Measurements from ENCODE around the gene MRPL40. TPM values are rescaled to one million over a fixed set of nuclear protein-coding genes. Genes with fewer than 3 reads are reported as not detected.

MRPL40 gene
- total RNA-seq, 2 donors from 2014 or later, result 6.8 to 19.2 TPM

DNA sequence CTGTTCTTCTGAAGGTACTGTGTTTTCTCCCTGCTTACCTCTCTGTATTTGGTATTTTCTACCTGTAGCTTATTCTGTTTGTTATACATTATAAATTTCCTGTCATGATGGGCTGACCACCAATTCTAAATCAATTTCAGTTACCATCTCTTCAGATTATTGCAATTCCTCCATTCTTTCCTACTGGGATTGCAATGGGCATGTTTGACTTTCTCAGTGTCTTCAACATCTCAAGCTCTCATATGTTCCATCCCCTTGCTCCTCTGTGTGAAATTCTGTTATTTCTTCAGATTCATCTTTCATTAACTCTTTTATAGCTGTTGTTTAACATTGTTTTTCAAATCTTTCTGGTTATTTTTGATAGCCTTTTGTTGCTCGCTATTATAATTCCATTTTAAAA is 30.7 kb downstream of the MRPL40 start:
- peaks cover 41% of the 10 kb centered on the region for H3K36me3 ChIP-seq

DNA sequence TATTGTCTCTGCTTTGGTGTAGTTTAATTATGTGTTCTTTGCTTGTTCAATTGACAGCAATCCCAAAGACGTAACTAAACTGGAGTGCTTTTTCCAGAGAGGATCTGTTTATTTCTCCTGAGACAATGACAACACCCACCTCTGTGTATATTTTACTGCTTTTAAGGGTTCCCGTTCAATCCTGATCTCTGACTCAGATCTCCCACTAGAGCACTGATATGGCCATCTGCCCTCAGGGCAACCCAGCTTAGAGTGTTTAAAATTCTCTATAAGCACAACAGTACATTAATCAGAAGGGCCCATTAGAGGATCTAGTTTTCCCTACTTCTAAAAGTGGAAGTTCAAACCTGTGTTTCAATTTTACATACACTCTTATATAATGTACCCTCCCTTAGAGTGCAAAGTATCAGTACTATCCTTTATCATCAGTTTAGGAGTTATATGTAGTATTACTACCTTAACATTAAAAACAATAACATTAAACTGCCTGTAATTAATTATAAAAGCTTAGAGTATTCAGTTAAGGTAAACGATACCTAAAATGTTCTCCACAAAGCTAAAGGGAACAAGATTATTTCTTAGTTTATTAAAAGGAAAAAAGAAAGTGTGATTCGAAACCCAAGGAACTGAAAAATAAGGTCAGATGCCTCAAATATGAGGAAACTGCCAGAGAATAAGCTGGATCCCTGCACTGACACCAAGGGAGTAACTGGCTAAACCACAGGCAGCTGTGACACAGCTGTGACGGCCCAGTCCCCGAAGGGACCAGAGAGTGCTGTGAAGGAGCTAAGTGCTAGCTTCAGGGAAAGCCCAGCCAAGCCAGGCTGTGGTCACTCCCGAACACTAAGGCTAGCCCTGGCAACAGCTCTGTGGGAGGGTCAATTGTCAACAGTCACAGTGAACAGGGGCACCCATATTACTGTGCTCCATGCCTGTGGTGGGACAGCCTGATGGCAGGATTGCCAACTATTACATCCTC is 31.4 kb downstream of the MRPL40 start:
- Histone ChIP-seq H3K36me3 (peaks cover 48% of the 10 kb centered on the region), H3K27me3 (replicated peaks; ENCODE audit: insufficient read depth) (no peaks in the 10 kb centered on the region)

More for the DNA sequence above, 30.7 kb downstream of the MRPL40 start:
- H3K4me1 ChIP-seq (ENCODE audit: control insufficient read depth in 1 of 2, low read depth in 2 of 2), result no peaks in the 10 kb centered on the region
- H3K27me3 ChIP-seq (replicated peaks; ENCODE audit: insufficient read depth), result no peaks in the 10 kb centered on the region
- DNase-seq (ENCODE audit: low spot score), result no peak
- H3K27ac ChIP-seq, result no peak overlapping the region
- ATAC-seq (ENCODE audit: insufficient number of reproducible peaks, low FRiP score, low read depth), result no peak
- H3K4me3 ChIP-seq, result no peak overlapping the region
- TF ChIP-seq, protein P1, sequence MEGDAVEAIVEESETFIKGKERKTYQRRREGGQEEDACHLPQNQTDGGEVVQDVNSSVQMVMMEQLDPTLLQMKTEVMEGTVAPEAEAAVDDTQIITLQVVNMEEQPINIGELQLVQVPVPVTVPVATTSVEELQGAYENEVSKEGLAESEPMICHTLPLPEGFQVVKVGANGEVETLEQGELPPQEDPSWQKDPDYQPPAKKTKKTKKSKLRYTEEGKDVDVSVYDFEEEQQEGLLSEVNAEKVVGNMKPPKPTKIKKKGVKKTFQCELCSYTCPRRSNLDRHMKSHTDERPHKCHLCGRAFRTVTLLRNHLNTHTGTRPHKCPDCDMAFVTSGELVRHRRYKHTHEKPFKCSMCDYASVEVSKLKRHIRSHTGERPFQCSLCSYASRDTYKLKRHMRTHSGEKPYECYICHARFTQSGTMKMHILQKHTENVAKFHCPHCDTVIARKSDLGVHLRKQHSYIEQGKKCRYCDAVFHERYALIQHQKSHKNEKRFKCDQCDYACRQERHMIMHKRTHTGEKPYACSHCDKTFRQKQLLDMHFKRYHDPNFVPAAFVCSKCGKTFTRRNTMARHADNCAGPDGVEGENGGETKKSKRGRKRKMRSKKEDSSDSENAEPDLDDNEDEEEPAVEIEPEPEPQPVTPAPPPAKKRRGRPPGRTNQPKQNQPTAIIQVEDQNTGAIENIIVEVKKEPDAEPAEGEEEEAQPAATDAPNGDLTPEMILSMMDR (IDR thresholded peaks at IDR 0.05), result no peak
- no peaks in the 10 kb centered on the region for H3K9me3 ChIP-seq

DNA sequence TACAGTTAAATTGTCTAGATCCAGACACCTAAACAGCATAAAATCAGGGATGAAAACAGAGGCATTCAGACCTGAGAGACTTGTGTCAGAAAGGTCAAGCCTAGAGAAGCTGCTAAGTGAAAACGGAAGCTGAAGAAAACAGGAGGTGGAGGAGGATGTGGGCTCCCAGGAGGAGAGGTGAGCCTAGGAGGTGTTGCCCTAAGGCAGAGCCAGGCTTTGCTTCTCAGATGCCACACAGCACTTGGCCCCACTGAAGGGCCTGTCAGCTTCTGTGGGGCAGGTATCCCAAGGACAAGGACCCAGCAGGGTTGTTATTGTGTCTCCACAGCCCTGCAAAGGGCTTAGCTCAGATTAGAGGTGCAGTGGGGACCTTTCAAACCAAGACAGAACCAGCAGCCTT is 32.2 kb downstream of the MRPL40 start:
- no peak for DNase-seq (ENCODE audit: low spot score)
- TF ChIP-seq, protein P1 (IDR thresholded peaks at IDR 0.05), result no peak
- H3K4me3 ChIP-seq, result no peak overlapping the region
- no peak overlapping the region for H3K27ac ChIP-seq
- peaks cover 50% of the 10 kb centered on the region for H3K36me3 ChIP-seq
- H3K27me3 ChIP-seq (replicated peaks; ENCODE audit: insufficient read depth), result no peaks in the 10 kb centered on the region
- no peaks in the 10 kb centered on the region for H3K9me3 ChIP-seq
- no peaks in the 10 kb centered on the region for H3K4me1 ChIP-seq (ENCODE audit: control insufficient read depth in 1 of 2, low read depth in 2 of 2)
- no peak for ATAC-seq (ENCODE audit: insufficient number of reproducible peaks, low FRiP score, low read depth)

More for the DNA sequence above, 31.4 kb downstream of the MRPL40 start:
- TF ChIP-seq, protein P1 (IDR thresholded peaks at IDR 0.05), result no peak
- H3K4me3 ChIP-seq, result no peak overlapping the region
- no peaks in the 10 kb centered on the region for H3K9me3 ChIP-seq
- ATAC-seq (ENCODE audit: insufficient number of reproducible peaks, low FRiP score, low read depth), result no peak
- no peaks in the 10 kb centered on the region for H3K4me1 ChIP-seq (ENCODE audit: control insufficient read depth in 1 of 2, low read depth in 2 of 2)
- H3K27ac ChIP-seq, result no peak overlapping the region
- DNase-seq (ENCODE audit: low spot score), result no peak

DNA sequence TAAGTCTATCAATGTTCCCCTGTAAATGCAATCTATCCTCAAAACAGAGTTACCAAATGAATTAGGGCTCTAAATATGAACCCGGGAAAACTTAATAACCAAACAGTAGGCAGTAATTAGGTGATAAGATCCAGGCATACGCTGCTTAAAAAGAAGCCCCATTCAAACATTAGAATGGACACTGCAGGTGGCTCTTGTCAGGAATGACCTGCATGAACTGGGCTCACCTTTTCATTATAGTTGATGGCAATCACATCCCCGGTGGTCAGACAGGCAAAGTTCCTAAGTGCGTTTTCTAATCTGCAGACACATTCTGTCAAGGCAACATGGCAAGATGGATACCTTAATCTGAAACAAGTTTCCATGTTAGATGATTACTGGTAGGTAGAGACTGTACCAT is 32.6 kb downstream of the MRPL40 start:
- ATAC-seq (ENCODE audit: insufficient number of reproducible peaks, low FRiP score, low read depth) (no peak), DNase-seq (ENCODE audit: low spot score) (no peak)
- Histone ChIP-seq H3K9me3 (no peaks in the 10 kb centered on the region), H3K27ac (no peak overlapping the region), H3K4me3 (no peak overlapping the region), H3K27me3 (replicated peaks; ENCODE audit: insufficient read depth) (no peaks in the 10 kb centered on the region), H3K36me3 (peaks cover 55% of the 10 kb centered on the region), H3K4me1 (ENCODE audit: control insufficient read depth in 1 of 2, low read depth in 2 of 2) (no peaks in the 10 kb centered on the region)
- TF ChIP-seq, protein P1 (IDR thresholded peaks at IDR 0.05), result no peak

DNA sequence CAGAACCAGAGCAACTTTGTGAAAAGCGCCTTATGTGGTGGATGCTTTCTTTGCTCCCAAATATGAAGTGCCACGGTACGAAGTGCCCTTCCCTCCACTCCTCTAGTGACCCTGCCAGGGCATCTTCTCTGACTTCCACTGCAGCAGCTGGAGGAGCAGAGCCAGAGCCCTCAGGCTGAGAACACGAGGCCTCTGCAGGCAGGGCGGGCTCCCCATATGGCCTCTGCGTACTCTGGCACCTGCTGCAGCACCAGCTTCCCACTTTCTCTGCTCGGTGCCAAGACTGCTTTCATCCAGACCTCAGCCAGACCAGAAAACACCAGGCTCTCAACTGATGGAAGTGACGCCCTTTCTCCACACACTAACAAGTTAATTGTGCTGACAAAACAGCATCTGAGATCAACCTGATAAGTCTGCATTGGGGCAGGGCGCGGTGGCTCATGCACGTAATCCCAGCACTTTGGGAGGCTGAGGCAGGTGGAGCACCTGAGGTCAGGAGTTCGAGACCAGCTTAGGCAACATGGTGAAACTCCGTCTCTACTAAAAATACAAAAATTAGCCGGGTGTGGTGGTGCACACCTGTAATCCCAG is 33.9 kb downstream of the MRPL40 start:
- H3K27ac ChIP-seq, result no peak overlapping the region
- no peak overlapping the region for H3K4me3 ChIP-seq
- H3K27me3 ChIP-seq (replicated peaks; ENCODE audit: insufficient read depth), result no peaks in the 10 kb centered on the region
- H3K9me3 ChIP-seq, result no peaks in the 10 kb centered on the region
- H3K36me3 ChIP-seq, result peaks cover 66% of the 10 kb centered on the region
- DNase-seq (ENCODE audit: low spot score), result no peak
- TF ChIP-seq, protein P1 (IDR thresholded peaks at IDR 0.05), result no peak
- ATAC-seq (ENCODE audit: insufficient number of reproducible peaks, low FRiP score, low read depth), result no peak
- H3K4me1 ChIP-seq (ENCODE audit: control insufficient read depth in 1 of 2, low read depth in 2 of 2), result no peaks in the 10 kb centered on the region
